Breast epithelium (tissue), 3 donors: Measurements from ENCODE around the gene TBX2.

Source experiments
- CTCF ChIP-seq, 3 donors: fragments of 450-650 bp; IDR thresholded peaks; one replicate each; pipeline ENCODE4 v1.5.1; 2016 to 2017; ENCODE audit warnings: antibody characterized with exemption in 3 of 3, mild to moderate bottlenecking in 3 of 3, moderate library complexity in 3 of 3
- POLR2A ChIP-seq: fragments of 450-650 bp; IDR thresholded peaks from one replicate; pipeline ENCODE4 v1.6.1; 2016; ENCODE audit warnings: antibody characterized with exemption, mild to moderate bottlenecking, moderate library complexity
- POLR2AphosphoS5 ChIP-seq, 3 donors: sonication (generic); formaldehyde crosslinking; IDR thresholded peaks; one replicate each; pipeline ENCODE4 v1.6.1; 2017; ENCODE audit warnings: antibody characterized with exemption in 3 of 3

DNA sequence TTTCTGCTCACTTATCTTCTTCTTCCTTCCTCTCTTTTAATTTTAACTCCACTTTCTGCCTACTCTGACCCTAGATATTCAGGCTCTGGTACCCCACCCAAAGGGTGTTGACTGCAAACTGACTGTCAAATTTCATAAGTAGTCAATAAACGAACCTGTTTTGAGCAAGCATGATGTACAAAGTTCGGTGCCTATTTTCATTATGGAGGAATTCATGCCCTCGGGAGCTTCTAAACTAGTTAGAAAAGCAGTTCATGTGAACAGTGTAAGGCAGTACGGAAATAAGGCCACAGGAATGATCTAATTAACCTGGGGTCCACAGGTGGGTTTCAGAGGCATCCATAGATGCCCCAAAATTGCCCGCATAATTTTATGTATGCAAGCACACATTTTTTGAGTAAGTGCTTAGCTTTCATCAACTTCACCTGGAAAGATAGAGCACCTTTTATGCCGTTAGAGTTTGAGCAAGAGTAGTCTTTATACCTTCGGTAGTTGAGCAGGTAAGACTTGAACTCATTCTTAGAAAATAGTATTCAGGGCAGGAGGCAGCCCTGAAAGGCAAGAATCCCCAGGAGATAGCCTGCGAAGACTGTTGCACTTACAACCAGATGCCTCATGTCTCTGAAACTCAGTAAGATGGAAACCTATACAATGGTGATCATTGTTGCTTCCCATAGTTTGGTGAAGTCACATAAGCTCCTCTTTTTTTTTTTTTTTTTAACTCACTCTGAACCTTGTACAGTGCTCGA is 36.6 kb upstream of the TBX2 start:
- TF ChIP-seq POLR2A, result no peak
- no peak for TF ChIP-seq CTCF (IDR thresholded peaks at IDR 0.05)
- no peak for TF ChIP-seq POLR2AphosphoS5 (IDR thresholded peaks at IDR 0.05)
